Endothelial cell of umbilical vein (primary cell): Measurements from ENCODE around the gene AP1B1. TPM values are rescaled to one million over a fixed set of nuclear protein-coding genes. Genes with fewer than 3 reads are reported as not detected.
A peak's percentile ranks its signal among the peaks of the same experiment; 100 is the strongest.

Source experiments
- BruUV-seq: library from RNA; stranded (reverse); fragments of 400-500 nt; replicated peaks from 2 replicates; lab custom pipeline; 2021; lab: Mats Ljungman, UMichigan
- CTCF ChIA-PET: fragments of 300-600, 350-600 bp; sonication (Branson Sonifier 250); formaldehyde crosslinking; loops from one replicate; lab custom pipeline; 2021; ENCODE audit warnings: antibody characterized with exemption, inconsistent platforms; lab: Charles Lee
- POLR2A ChIA-PET: fragments of 300-600, 350-600 bp; sonication (Branson Sonifier 250); formaldehyde crosslinking; loops from one replicate; lab custom pipeline; 2021; ENCODE audit warnings: antibody characterized with exemption, inconsistent platforms; lab: Charles Lee
- DNase-seq: peaks from one replicate; pipeline ENCODE4 v3.0.0-alpha.2; 2011; ENCODE audit warnings: low read depth, low spot score
- FAIRE-seq: peaks from 2 replicates; lab custom pipeline; 2011; peaks lifted over from hg19 to GRCh38; lab: Jason Lieb, UNC
- H2AFZ ChIP-seq: 2 replicates; pipeline ENCODE4 v1.6.0; 2012; ENCODE audit warnings: low read depth, low read length, control low read depth, inconsistent platforms
- H3K27ac ChIP-seq: 2 replicates; pipeline ENCODE4 v1.5.1; 2011; ENCODE audit warnings: low read depth, mild to moderate bottlenecking, control low read depth, low read length, moderate library complexity; ENCODE audit not compliant: insufficient read depth
- H3K27me3 ChIP-seq, 2 experiments: 2 replicates each; pipeline versions ENCODE4 v1.6.0 to v1.6.1; 2011; ENCODE audit warnings: low read length in 2 of 2, mixed read lengths in 1 of 2; ENCODE audit not compliant: control insufficient read depth in 2 of 2, insufficient read depth in 2 of 2
- H3K36me3 ChIP-seq, 2 experiments: 2 replicates in 1 of 2; 3 replicates in 1 of 2; pipeline ENCODE4 v1.5.1; 2011; ENCODE audit warnings: low read length in 2 of 2, mild to moderate bottlenecking in 1 of 2, moderate library complexity in 1 of 2; ENCODE audit not compliant: control insufficient read depth in 2 of 2, insufficient read depth in 2 of 2; ENCODE audit errors: extremely low read depth in 1 of 2
- H3K4me1 ChIP-seq: 3 replicates; pipeline ENCODE4 v1.5.1; 2011; ENCODE audit warnings: mild to moderate bottlenecking, low read length; ENCODE audit not compliant: control insufficient read depth, insufficient read depth; ENCODE audit errors: extremely low read depth
- H3K4me2 ChIP-seq: 2 replicates; pipeline ENCODE4 v1.6.1; 2011; ENCODE audit warnings: low read length, control low read depth, mixed read lengths; ENCODE audit not compliant: insufficient read depth
- H3K4me3 ChIP-seq, 3 experiments: fragments of 200-600 bp in 1 of 3; sonication (generic), shearing (Covaris generic) in 1 of 3; replicated peaks in 1 of 3; 2 replicates each; pipeline ENCODE4 v1.5.1; 2011 to 2016; ENCODE audit warnings: control low read depth in 3 of 3, low read length in 3 of 3, mild to moderate bottlenecking in 2 of 3, inconsistent platforms in 1 of 3, low read depth in 1 of 3, moderate library complexity in 1 of 3; ENCODE audit not compliant: insufficient read depth in 1 of 3
- H3K79me2 ChIP-seq: 2 replicates; pipeline ENCODE4 v1.6.0; 2012; ENCODE audit warnings: low read length, inconsistent platforms; ENCODE audit not compliant: control insufficient read depth, insufficient read depth
- H3K9ac ChIP-seq: replicated peaks from 2 replicates; pipeline ENCODE3; 2011; ENCODE audit warnings: low read length, control low read depth; ENCODE audit not compliant: insufficient read depth; ENCODE audit errors: extremely low read depth
- H3K9me1 ChIP-seq: replicated peaks from 3 replicates; pipeline ENCODE4 v1.6.0; 2011; ENCODE audit warnings: mild to moderate bottlenecking, low read length; ENCODE audit not compliant: control insufficient read depth, insufficient read depth; ENCODE audit errors: extremely low read depth
- H3K9me3 ChIP-seq: replicated peaks from 2 replicates; pipeline ENCODE4 v1.5.1; 2012; ENCODE audit warnings: low read length, inconsistent platforms; ENCODE audit not compliant: control insufficient read depth, insufficient read depth
- H4K20me1 ChIP-seq: replicated peaks from 2 replicates; pipeline ENCODE3; 2011; ENCODE audit warnings: mild to moderate bottlenecking, low read length; ENCODE audit not compliant: control insufficient read depth, insufficient read depth; ENCODE audit errors: extremely low read depth
- CTCF ChIP-seq, 2 donors: IDR thresholded peaks; 1 replicate in 1 of 2; 2 replicates in 1 of 2; pipeline ENCODE4 v1.5.1; 2011; ENCODE audit warnings: low read length in 2 of 2, mild to moderate bottlenecking in 2 of 2, moderate library complexity in 2 of 2, control low read depth in 1 of 2, inconsistent platforms in 1 of 2, low read depth in 1 of 2; ENCODE audit not compliant: insufficient read depth in 1 of 2; ENCODE audit errors: extremely low read depth in 1 of 2
- EZH2 ChIP-seq: IDR thresholded peaks from 2 replicates; pipeline ENCODE4 v1.6.1; 2012; ENCODE audit warnings: borderline replicate concordance, low read depth, mild to moderate bottlenecking, moderate library complexity, low read length, inconsistent platforms; ENCODE audit not compliant: severe bottlenecking
- FOS ChIP-seq: IDR thresholded peaks from 2 replicates; pipeline ENCODE4 v1.6.1; 2011; ENCODE audit warnings: mild to moderate bottlenecking, low read length, moderate library complexity, borderline replicate concordance; ENCODE audit not compliant: insufficient read depth
- GATA2 ChIP-seq: IDR thresholded peaks from 2 replicates; pipeline ENCODE4 v1.7.0; 2011; ENCODE audit warnings: low read depth, mild to moderate bottlenecking, moderate library complexity, mixed read lengths, low read length; ENCODE audit not compliant: insufficient read length, insufficient read depth
- JUN ChIP-seq: IDR thresholded peaks from 2 replicates; pipeline ENCODE4 v1.6.1; 2011; ENCODE audit warnings: borderline replicate concordance, low read depth; ENCODE audit not compliant: insufficient read length, insufficient read depth
- MAX ChIP-seq: IDR thresholded peaks from 2 replicates; pipeline ENCODE4 v1.6.1; 2011; ENCODE audit not compliant: insufficient read depth, insufficient read length
- MYC ChIP-seq: IDR thresholded peaks from one replicate; pipeline ENCODE4 v1.6.1; 2011; ENCODE audit warnings: mild to moderate bottlenecking, low read depth, low read length
- POLR2A ChIP-seq: IDR thresholded peaks from 2 replicates; pipeline ENCODE4 v1.6.1; 2012; ENCODE audit warnings: low read depth, mild to moderate bottlenecking, control low read depth, low read length
- POLR2AphosphoS5 ChIP-seq: IDR thresholded peaks from 2 replicates; pipeline ENCODE4 v1.6.1; 2012; ENCODE audit warnings: low read depth, mild to moderate bottlenecking, control low read depth, low read length, moderate library complexity; ENCODE audit not compliant: insufficient read depth
- dilution Hi-C: fragments of 300-500 bp; cut with MboI; formaldehyde crosslinking; loops from one replicate; pipeline ENCODE4 v1.15.0; 2019; ENCODE audit warnings: low sequenced_read_pairs; ENCODE audit not compliant: extremely low pct_ligation_motif_present
- intact Hi-C: fragments of 100-400 bp; cut with micrococcal nuclease; formaldehyde crosslinking; loops from one replicate; pipeline ENCODE4 v1.10.0; 2022
- polyA plus RNA-seq, 4 experiments: library from polyadenylated mRNA; depleted of rRNA in 3 of 4; stranded (reverse) in 3 of 4; unstranded in 1 of 4; fragments of >200 nt; gene quantifications; 2 replicates each; pipeline versions ENCODE4 v1.2.1 to v1.2.3, GENCODE V29; 2011 to 2012; ENCODE audit warnings: missing spikeins in 1 of 4
- total RNA-seq: library from RNA; stranded (reverse); gene quantifications from 2 replicates; pipeline ENCODE4 v1.2.3, GENCODE V29; 2021

The AP1B1 gene
- total and polyA plus RNA-seq, 2 donors (not counting 3 experiments of a cell fraction or from before 2014, with no cell fraction given), result 107 to 131 TPM

- CTCF ChIA-PET, result interaction anchor here (1.4 kb wide), 1 partner anchor 34 kb away, joined by 5 read pairs; no protein-coding TSS in a partner anchor
- no peaks in the 10 kb centered on the region for H3K79me2 ChIP-seq
- FAIRE-seq (peak; percentile 33), DNase-seq (no peak)
- no peak overlapping the region for H2AFZ ChIP-seq
- H3K4me2 ChIP-seq, result no peak overlapping the region
- dilution Hi-C loops, result no loop called here
- H3K27ac ChIP-seq, result no peak overlapping the region
- intact Hi-C loops, result no loop called here
- no peaks in the 10 kb centered on the region for H3K9me1 ChIP-seq
- no peaks in the 10 kb centered on the region for H3K4me1 ChIP-seq
- POLR2A ChIA-PET, result no interaction called here
- TF ChIP-seq GATA2 (no peak), CTCF (IDR thresholded peaks at IDR 0.05; ENCODE audit: extremely low read depth in 1 of 2, insufficient read depth in 1 of 2, low read depth in 1 of 2, low read length in 2 of 2) (no peak), POLR2A (no peak)
- H4K20me1 ChIP-seq, result no peaks in the 10 kb centered on the region
- H3K9ac ChIP-seq, result no peak overlapping the region
- no peak overlapping the region for H3K4me3 ChIP-seq
- H3K27me3 ChIP-seq, result no peaks in the 10 kb centered on the region
- peaks cover 2 to 28% of the 10 kb centered on the region in 2 experiments for H3K36me3 ChIP-seq
- H3K9me3 ChIP-seq, result no peaks in the 10 kb centered on the region
- BruUV-seq, result no TSS peak
These were observed 63.0 kb downstream of the AP1B1 start for GRCh38 chr22:29325356-29325755.

GRCh38 chr22:29323641-29324040 lies 64.7 kb downstream of the AP1B1 start:
- H3K27ac ChIP-seq, result no peak overlapping the region
- no peaks in the 10 kb centered on the region for H4K20me1 ChIP-seq
- H3K9ac ChIP-seq, result no peak overlapping the region
- no peak for DNase-seq
- H2AFZ ChIP-seq, result no peak overlapping the region
- BruUV-seq, result no TSS peak
- H3K9me1 ChIP-seq, result no peaks in the 10 kb centered on the region
- H3K4me3 ChIP-seq, result no peak overlapping the region
- intact Hi-C loops (no loop called here), dilution Hi-C loops (no loop called here)
- no peaks in the 10 kb centered on the region for H3K4me1 ChIP-seq
- no peaks in the 10 kb centered on the region for H3K27me3 ChIP-seq
- POLR2A ChIA-PET, result no interaction called here
- no peaks in the 10 kb centered on the region for H3K79me2 ChIP-seq
- TF ChIP-seq EZH2 (no peak), GATA2 (no peak), FOS (no peak), MAX (no peak), JUN (no peak), POLR2AphosphoS5 (no peak), POLR2A (no peak), CTCF (IDR thresholded peaks at IDR 0.05; ENCODE audit: extremely low read depth in 1 of 2, insufficient read depth in 1 of 2, low read depth in 1 of 2, low read length in 2 of 2) (no peak), MYC (no peak)
- peaks cover 0 to 18% of the 10 kb centered on the region in 2 experiments for H3K36me3 ChIP-seq
- FAIRE-seq, result no peak
- no peak overlapping the region for H3K4me2 ChIP-seq
- CTCF ChIA-PET, result interaction anchor here (0.6 kb wide), 1 partner anchor 547 kb away, joined by 3 read pairs; no protein-coding TSS in a partner anchor
- no peaks in the 10 kb centered on the region for H3K9me3 ChIP-seq
